Ovary (tissue), 3 donors: ENCODE results near the gene KCNJ10.

Source experiments
- CTCF ChIP-seq, 3 donors: fragments of 450-650 bp in 2 of 3; fragments of 200-600 bp in 1 of 3; IDR thresholded peaks; one replicate each; pipeline versions ENCODE4 v1.5.1 to v1.8.0; 2016 to 2022; ENCODE audit warnings: antibody characterized with exemption in 3 of 3, mild to moderate bottlenecking in 1 of 3
- EP300 ChIP-seq: sonication (generic); formaldehyde crosslinking; IDR thresholded peaks from one replicate; pipeline ENCODE4 v1.6.1; 2017; ENCODE audit warnings: antibody characterized with exemption
- donor health status: DM: no; HTN: no; CAD: no.

- TF ChIP-seq CTCF (IDR thresholded peaks at IDR 0.05) = no peak
- no peak for TF ChIP-seq EP300
These were observed 96.5 kb downstream of the KCNJ10 start for GRCh38 chr1:159973350-159973940.
